HG02623 (cell line): ENCODE data around the gene NAP1L1.
"Not testable (repeated sequence)": the region's sequence is repeated elsewhere in the genome, so short reads cannot be mapped to it uniquely, and the experiment has no call there.

Experiments used
- ATAC-seq: cut with Tn5 transposase; IDR thresholded peaks from one replicate; pipeline ENCODE4 v1.9.1; 2021; ENCODE audit warnings: moderate library complexity; ENCODE audit not compliant: unreplicated experiment

Gene NAP1L1

DNA sequence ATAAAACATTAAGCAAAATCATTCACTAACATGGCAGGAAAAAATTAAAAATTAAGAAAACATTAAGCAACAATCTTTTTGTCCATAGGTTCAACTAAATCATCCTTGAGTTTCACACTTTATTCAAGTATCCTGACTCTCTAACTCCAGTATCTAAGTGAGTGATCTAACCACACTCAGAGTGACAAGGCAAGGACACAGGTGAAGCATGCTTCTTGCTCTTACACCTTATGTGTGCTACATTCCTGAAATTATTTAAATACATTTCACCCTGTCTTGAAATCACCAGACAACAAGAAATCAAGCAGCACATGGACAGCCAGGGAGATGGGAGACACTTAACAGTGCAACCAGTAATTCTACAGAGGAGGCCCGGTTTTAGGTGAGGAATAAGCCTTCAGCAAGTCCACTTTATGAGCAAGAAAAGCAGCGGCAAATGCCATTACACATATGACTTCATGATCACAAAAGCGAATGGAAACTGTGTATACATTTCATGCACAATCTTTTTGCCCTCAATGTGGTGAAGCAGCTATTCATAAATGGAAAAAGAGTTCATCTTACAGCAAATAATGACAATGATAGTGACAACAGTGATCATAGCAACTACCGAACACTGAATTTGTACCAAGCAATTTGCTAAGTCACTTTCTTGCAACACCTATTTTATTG is 90.3 kb downstream of the NAP1L1 start:
- no peak for ATAC-seq

GRCh38 chr12:75991753-75992152 is 92.7 kb downstream of the NAP1L1 start:
- ATAC-seq: no peak

DNA sequence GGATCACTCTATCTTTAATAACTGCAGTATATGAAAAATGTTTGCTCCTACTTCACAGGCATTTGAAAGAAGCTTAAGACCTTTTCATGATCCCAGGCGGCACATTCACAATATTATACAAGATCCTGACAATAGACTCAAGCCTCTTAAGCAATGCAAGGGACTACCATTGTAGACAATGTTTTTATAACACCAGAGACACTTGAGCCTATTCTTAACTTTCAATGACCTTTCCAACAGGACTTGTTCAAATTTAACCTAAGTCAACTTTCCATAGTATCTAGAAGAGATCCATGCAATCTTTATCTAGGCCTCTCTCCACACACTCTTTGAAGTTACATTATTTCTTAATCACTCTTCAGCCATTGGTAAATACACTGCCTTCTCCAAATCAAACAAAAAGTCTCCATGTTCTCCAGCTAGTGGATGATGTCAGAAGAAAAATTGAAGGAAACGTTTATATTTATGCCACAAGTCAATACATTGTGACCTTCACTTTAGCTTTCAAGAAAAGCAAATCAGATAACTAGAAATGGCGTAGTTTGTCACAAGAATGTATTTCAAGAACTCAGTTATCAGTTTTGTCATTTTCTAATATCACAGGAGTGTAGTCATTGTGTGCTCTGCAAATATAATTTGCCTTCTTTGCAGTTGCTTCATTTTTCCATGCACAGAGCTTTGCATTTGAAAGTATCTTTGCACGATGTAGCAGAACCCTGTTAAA is 94.1 kb downstream of the NAP1L1 start:
- ATAC-seq: no peak

DNA sequence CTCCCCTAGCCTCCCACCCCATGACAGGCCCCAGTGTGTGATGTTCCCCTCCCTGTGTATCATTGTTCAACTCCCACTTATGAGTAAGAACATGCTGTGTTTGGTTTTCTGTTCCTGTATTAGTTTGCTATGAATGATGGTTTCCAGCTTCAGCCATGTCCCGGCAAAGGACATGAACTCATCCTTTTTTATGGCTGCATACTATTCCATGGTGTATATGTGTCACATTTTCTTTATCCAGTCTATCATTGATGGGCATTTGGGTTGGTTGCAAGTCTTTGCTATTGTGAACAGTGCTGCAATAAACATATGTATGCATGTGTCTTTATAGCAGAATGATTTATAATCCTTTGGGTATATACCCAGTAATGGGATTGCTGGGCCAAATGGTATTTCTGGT is 96.8 kb downstream of the NAP1L1 start:
- ATAC-seq: not testable (repeated sequence)
